HG02973 (cell line): ENCODE results near the gene P4HA2.
"Not testable (repeated sequence)": the region's sequence is repeated elsewhere in the genome, so short reads cannot be mapped to it uniquely, and the experiment has no call there.

Source experiments
- ATAC-seq: cut with Tn5 transposase; IDR thresholded peaks from one replicate; pipeline ENCODE4 v1.9.1; 2021; ENCODE audit warnings: moderate library complexity; ENCODE audit not compliant: unreplicated experiment

Gene P4HA2

DNA sequence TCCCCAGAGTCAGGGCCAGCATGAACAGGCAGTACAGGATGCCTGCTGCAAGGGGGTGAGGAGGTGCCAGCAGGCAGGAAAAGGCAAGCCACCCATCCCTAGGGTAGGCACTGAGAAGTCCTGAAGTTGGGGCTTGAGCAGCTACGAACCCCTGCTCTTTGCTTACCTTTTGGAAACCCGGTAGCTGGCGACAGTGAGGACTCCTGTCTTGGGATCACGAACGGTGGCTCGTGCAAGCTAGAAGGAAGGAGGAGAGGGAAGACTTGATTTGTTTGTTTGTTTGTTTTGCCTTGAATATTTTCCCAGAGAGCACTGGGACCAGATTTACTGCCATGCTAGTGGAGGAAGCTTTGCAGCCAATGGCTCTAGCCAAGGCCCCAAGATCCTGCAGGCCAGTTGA, 23.7 kb downstream of the P4HA2 start:
- no peak for ATAC-seq

DNA sequence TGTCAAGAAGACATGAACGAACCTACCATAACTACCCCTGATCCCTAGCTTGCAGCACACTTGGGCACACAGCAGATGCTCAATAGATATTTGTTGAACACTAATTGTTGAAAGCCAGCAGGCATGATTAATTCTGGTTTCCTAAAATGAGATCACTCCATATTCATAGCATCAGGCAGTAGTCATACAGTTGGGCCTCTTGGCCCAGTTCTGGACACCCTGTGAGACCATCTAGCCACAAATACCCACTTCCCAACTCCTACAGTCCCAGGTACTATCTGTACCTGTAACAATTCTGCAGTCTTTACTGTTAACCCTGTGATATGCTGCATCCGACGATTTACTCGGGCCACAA, 24.2 kb downstream of the P4HA2 start:
- ATAC-seq: no peak

DNA sequence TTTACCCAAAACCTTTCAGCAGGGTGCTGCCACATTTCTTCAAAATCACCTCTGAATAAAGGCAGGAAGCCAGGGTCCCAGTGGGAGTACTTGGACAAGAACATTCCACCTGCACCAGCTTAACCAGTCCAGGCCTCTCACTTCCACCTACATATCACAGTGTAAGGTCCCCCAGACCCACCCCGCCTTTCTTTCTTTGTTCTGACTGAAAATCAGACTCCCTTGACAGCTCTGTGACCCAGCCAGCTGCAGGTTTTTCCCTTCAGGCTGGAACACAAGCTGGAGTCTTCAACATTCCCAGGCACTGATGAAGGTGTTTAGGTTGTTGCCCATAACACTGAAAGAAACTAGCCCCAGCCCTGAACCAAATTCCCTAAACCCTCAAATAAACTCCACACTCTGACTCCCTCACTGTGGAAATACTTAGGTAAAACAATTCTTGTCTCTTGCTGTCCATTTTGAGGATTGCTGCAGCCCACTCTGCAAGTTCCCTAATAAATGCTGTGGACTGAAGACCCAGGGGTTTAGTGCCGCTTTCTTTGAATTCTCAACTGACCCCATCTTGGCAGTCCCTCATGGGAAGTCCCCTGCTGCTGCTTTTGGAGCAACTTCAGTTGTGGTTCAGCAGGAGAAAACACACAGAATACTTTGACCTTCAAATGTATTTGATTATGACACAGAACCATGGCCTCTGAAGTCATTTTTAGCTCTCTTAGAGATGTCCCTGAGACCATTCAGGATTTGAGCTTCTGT, 24.8 kb downstream of the P4HA2 start:
- ATAC-seq: no peak

DNA sequence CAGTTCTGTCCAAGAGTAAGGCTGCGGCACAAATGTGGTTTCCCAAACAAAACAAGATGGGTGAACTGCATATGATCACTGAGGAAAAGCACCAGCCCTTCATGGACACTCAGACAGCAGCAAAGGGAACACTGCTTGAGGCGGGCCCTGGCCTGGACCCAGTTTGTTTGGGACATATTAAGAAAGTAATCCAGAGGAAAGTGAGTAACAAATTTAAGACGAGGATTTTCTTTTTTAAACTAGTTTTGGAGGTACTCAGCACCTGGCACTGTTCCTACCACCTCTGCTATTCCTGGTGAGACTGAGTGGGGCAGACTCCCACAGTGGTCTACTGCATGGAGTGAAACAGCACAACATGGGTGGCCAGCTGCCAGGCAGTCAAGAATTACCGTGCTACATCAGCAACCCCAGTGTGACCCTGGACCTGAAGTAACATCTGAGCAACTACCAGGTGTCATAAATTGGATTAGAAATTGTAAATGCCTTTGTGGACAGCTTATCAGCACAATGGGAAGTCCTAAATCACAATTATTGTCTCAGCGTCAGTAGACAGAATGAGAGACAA, 28.5 kb downstream of the P4HA2 start:
- ATAC-seq: no peak

DNA sequence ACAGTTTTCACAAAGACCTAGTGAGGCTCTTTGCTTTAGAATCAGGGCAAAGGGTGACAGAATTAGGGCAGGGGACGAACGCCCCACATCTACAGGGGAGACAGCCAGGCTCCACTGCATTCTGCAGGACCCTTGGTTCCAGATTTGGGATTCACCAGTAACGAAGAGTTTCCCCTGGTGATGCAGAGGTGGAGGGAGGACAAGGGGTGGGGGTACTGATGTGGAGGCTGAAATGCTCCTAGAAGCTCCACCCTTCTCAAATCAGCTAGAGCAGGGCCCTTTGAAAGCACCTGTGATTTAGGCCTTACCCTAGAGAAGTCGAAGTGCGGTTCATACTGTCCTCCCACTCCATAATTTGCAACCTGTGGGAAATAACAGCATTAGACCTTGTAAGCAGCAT, 29.1 kb downstream of the P4HA2 start:
- ATAC-seq: no peak

DNA sequence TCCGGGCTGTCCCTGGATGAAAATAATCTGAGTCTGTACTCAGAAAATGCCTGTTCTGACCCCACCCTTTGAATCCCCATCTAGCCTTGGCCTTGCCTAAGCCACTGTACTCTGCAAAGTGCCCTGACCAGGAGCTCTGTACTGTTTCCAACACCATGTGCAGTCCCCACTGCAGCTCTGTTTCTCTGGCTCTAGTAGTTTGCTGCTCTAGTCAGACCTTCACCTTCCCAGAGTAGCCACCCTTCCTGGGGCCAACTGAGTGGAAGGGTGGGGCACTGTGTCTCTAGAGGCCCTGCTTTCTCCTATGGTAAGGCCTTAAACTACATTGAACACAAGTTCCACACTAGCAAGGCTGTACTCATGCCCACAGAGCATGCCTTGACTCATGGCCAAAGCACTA, 31.9 kb downstream of the P4HA2 start:
- no peak for ATAC-seq

DNA sequence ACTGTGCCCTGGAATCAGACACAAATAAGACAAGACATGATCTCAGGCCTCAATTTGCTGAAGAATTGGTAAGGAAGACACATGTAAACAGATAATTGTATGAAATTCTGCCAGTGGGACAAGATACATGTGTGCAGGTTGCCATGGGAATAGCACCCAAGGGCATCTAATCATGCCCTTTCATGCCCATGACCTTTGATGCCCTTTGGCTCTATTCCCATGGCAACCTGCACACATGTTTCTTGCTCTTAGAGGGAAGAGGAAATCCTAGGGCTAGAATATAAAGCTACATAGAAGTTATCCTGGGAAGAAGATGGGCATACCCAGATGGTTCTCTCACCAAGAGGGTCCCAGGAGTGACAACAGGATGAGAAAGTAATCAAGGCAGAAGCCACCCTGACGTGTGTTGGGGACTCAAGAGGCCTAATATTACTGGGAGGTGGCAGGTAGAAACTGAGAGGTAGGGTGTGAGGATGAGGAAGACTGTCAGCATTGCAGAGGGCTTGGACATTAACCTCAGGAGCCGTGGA, 34.4 kb downstream of the P4HA2 start:
- no peak for ATAC-seq

DNA sequence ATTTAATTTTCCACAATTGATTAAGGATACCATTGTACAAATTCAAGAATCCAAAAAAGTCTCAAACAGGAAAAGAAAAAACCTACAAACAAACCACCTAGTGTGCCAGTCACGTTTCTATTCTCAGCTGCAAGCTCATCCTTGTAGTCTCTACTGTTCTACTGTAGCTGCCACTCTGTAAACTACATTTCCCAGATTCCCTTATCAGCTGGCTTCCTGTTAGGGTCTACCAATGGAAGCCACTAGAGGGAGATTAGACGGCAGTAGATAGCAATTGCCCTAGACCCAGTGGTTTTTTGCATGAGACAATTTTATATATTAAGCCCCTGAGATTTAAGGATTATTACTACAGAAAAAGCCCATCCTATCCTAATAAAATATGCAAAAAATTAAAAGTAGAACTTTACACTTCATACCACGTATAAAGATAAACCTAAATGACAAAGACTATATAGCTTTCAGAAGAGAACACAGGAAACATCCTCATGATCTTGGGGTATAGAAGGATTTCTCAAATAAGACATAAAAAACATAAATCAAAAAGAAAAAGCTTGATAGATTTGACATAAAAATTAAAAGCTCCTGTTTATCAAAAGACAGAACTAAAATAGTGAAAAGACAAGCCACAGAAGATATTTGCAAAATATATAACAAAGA, 37.4 kb downstream of the P4HA2 start:
- ATAC-seq: peak; percentile 95

DNA sequence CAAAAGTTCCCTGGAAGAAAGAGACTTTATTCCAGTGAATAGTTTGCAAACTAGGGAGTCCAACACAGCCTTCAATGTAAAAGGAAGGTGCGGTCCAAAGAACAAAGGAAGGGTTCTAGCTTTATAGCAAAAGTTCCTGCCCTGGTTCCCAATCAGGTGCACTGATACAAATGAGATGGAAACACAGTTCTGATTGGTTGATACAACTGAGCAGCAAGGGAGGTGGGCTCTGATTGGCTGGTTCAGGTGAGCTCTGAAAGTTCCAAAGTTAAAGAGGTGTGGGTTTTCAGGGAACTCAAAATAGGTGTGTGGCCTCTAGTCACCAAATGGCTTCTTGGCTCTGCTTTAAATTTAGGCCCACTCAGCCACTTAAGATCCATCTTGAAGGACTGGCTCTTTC, 43.1 kb downstream of the P4HA2 start:
- ATAC-seq: no peak

DNA sequence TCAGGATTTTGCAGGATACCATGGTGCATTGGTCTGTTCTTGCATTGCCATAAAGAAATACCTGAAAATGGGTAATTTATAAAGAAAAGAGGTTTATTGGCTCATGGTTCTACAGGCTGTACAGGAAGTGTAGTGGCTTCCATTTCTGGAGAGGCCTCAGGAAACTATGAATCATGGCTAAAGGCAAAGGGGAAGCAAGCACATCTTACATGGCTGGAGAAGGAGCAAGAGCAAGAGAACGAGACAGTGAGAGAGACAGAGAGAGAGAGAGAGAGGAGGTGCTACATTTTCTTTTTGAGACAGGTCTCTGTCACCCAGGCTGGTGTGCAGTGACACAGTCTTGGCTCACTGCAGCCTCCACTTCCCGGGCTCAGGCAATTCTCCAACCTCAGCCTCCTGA, 43.9 kb downstream of the P4HA2 start:
- ATAC-seq: no peak

DNA sequence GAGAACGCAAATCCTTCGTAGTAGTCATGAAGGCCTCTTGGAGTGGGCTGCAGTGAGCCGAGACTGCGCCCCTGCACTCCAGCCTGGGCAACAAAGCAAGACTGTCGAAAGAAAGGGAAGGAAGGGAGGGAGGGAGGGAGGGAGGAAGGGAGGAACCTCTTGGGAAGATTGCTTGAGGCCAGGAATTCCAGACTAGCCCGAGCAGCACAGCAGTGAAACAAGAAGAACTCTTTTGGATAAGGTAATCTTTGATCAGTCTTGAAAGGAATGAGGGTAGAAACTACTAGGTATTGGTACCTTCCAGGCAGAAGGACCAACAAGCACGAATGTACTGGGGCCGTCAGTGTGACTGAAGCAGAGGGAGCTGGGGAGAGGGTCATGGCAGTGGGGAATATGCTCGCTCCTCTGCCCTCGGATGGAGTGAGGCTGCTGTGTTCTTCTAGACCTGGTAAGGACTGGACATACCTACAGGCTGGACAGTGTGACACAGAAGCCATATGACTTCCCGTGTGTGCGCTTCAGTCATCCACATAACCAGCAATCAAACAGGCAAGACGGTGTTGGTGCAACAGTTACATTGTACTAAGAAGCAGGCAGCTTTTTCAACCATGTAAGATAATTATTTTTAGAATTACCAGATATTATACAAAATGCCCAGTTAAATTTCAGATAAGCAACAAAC, 45.2 kb downstream of the P4HA2 start:
- ATAC-seq: no peak

DNA sequence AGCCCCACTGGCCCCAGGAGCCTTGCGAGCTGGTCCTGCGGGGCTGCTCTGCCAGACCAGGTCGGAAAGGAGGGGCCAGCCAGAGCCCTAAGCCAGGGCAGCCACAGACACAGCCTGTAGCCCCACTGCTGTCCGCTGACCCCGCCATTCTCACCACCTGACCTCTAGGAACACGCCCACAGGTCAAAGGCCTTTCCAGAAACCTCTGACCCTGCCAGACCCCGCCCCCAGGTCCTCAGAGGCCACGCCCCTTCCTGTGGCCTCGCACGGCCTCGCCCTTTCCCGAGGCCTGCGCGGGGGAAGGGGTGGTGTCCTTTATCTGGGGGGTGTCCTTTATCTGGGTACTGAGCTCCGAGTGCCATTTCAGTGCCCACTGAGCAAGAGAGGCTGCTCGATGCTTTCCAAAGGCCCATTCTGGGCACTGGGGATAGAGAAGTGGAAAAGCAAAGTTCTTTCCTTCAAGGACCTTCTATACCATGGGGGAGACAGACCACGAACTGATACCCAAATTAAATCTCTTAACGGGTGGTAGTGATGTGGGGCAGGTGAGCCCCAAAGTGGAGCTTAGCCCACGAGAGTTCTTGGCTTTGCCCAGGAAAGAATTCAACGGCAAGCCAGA, 46.5 kb downstream of the P4HA2 start:
- ATAC-seq: no peak

DNA sequence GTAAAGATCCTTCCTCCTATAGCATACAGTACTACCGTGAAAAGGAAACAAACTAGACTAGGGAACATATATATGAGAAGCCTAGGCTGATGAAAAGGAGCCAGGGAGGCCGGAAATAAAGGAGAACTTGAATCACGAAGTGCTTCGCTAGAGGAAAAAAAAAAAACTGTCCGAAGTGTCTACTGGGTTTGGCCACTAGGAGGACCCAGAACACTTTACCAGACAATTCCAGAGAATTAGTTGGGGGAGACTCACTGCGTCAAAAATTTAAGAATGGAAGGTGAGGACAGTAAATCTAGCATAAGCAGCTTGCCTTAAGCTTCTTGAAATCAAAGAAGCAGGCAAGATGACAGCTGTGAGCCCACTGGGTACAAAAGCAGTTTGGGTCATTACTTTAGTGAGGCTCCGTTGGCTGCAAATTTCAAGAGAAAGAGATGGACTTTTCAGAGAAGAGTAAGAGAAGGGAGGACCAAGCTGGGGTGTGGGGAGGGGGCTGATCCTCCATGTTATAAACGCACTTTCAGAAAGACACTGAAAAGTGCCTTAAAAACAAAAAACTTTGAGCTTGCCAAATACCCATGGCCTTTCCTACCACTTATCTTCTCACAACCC, 47.4 kb downstream of the P4HA2 start:
- ATAC-seq: no peak

DNA sequence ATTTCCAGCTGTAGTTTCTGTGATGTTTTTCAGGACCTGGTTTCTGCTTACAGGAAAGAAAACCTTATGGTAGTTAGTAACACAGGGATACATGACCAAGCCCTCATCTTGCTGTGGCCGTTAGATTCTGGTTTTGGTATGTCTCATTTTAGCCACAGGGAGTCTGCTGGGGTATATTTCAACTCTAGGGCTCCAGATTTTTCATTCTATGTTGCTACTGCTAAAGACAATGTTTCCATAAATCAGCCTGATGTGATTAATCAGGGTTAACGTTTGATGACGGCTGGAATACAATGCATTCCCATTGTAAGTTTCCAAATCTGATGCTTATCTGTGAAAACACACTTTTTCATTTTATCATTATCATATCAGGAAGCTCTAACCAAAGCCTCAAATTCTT, 48.2 kb downstream of the P4HA2 start:
- ATAC-seq: no peak

DNA sequence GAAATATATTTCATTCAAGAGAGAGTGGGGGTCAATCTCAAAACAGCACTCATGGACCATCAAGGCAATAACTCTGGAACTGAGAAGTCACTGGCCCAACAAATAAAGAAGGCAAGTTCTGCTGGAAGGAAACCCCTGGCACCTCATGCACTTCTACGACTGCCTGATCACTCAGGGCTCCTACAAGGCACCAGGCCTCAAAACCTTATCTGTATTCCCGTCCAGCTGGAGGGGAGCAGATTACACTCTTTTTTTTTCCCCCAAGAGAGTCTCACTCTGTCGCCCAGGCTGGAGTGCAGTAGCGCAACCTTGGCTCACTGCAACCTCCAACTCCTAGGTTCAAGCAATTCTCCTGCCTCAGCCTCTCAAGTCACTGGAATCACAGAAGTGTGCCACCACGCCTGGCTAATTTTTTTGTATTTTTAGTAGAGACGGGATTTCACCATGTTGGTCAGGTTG, 49.9 kb downstream of the P4HA2 start:
- no peak for ATAC-seq

DNA sequence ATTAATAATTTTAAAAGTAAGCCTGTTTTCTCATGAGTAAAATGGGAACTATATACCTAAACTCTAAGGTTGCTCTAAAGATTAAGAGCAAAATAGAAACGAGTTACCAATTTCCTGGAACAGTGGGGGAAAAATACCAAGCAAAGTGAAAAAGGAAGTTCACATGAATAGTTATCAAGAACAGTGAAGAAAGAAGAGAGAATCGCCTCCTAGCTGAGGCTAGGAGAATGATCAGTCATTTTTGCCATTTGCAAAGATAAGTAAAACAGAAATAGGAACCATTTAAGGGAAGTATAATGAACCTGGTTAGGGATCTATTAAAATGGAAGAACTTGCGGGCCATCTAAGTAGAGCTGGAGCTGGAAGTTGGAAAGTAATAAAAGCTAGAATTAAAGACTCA, 50.7 kb downstream of the P4HA2 start:
- peak; percentile 65 for ATAC-seq

DNA sequence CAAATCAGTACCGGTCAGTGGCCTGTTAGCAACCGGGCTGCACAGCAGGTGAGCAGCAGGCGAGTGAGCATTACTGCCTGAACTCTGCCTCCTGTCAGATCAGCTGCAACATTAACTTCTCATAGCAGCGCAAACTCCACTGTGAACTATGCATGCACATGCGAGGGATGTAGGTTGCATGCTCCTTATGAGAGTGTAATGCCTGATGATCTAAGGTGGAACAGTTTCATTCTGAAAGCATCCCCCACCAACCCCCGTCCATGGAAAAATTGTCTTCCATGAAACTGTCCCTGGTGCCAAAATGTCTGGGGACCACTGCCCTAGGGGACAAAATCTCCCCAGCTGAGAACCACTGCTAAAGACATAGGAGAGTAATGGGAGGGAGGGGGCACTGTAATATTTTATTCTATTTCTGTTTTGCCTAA, 51.1 kb downstream of the P4HA2 start:
- ATAC-seq: no peak

DNA sequence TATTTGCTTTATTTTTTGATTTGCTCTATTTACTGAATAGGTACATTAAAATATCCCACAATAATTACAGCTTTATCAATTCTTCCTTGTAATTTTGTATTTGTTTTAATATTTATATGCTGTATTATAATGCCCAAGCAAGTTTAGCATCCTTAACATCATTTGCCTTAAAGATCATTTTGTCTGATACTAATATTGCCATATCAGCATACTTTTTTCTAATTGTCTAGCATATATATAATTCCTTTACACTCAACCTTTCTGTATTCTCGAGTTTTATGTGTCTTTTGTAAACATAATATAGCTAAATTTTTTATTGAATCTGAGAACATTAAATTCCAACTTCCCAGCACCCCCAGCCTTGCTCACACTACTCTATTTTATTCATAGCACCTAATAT, 64.7 kb downstream of the P4HA2 start:
- no peak for ATAC-seq

DNA sequence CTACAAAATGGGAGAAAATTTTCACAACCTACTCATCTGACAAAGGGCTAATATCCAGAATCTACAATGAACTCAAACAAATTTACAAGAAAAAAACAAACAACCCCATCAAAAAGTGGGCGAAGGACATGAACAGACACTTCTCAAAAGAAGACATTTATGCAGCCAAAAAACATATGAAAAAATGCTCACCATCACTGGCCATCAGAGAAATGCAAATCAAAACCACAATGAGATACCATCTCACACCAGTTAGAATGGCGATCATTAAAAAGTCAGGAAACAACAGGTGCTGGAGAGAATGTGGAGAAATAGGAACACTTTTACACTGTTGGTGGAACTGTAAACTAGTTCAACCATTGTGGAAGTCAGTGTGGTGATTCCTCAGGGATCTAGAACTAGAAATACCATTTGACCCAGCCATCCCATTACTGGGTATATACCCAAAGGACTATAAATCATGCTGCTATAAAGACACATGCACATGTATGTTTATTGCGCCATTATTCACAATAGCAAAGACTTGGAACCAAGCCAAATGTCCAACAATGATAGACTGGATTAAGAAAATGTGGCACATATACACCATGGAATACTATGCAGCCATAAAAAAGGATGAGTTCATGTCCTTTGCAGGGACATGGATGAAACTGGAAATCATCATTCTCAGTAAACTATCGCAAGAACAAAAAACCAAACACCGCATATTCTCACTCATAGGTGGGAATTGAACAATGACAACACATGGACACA, 65.9 kb downstream of the P4HA2 start:
- ATAC-seq: not testable (repeated sequence)

DNA sequence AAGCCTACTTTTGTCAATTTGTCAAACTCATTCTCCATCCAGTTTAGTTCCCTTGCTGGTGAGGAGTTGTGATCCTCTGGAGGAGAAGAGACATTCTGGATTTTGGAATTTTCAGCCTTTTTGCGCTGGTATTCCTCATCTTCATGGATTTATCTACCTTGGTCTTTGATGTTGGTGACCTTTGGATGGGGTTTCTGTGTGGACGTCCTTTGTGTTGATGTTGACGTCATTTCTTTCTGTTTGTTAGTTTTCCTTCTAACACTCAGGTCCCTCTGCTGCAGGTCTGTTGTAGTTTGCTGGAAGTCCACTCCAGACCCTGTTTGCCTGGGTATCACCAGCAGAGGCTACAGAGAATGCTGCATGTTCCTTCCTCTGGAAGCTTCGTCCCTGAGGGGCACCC, 71.2 kb downstream of the P4HA2 start:
- no peak for ATAC-seq
